Measurements from ENCODE around the gene METTL24.
A peak's percentile ranks its signal among the peaks of the same experiment; 100 is the strongest.

METTL24 gene

DNA sequence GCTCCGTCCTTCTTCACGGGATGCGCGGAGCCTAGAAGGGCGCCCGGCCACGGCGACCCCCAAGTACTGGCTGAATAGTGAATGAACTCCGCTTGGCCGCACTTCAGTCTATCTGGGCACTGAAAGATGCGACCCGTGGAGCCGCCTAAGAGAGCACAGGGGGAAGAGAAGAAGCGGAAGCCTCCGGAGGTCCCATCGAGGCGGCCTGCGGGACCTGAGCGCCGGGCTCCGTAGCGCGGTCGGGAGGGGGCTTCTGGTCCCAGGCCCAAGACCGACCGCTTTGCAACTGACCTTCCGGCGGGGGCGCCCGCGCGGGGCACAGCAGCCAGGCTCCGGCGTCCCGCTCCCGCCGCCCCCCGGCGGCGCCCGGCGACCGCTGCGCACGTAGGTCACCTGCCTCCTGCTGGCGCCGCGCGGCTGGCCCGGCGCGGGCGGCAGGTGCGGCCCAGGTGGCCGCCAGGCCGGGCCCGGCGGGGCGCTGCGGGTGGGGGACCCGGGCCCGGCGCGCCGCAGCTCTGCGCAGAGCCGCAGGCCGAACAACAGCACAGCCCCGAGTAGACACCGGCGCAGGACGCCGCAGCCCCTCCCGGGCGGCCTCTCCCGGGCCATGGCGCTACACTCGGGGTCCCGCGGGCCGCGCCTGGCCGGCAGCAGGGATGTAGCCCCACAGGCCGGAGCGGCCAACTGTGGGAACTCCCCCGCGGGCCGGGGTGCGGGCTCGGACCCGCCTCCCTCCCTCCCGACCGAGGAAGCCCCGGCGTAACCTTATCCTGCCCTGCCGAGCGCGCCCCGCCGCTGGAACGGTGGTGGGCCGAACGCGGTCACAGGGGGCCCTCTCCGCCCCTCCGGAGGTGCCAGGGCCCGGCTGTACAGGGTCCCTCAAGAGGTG is at the start of gene METTL24:
Gene METTL24, minus strand, starts transcription at position 686 of the 889 bp plus-strand sequence. Its CDS starts 77 bp downstream, at position 609.
- DNase-seq (ENCODE audit: low spot score): peak; percentile 54

DNA sequence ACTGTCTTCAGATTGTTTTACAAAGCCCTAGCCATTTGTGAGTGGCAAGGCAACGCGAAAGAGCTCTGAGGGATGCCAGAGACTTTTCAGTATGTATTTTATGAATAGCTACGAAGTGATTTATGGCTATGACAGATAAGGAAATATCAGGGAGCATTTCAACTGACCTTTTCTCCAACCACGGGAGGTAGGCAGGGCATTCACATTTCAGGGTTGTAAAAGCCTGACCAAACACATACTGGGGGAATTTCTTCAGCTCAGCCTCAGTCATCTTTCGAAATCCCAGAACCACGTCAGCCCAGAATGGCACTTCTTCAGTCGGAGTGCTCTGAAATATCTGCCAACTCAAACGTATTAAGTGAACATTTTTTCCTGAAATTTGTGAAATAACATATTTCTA is 46.5 kb upstream of the METTL24 start:
- peak; percentile 22 for DNase-seq (ENCODE audit: low spot score)

DNA sequence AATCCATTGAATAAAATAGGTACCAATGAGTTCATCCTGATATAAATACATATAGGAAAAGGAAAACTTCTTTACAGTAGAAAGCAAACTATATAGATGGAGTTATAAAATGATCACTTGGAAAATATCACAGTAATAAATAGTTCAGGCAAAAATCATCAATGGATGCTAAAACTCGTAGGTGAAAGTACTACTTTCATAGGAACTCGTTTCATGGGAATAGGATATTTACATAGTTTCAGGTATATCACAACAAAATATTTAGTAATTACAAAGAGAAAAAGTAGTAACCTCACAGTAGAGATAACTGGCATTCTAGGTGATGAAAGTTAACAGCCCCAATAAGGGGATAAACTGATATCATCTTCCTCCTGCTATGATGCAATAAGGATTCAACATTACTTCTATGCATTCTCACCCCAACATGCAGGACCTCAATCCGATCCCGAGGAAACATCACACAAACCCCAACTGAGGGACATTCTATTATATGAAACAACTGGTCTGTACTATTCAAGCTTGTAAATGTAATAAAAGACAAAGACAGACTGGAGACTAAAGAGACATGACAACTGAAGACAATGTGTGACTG is 43.5 kb upstream of the METTL24 start:
- no peak for DNase-seq (ENCODE audit: low spot score)

GRCh38 chr6:110400208-110400607 is 42.1 kb upstream of the METTL24 start:
- DNase-seq (ENCODE audit: low spot score): no peak

DNA sequence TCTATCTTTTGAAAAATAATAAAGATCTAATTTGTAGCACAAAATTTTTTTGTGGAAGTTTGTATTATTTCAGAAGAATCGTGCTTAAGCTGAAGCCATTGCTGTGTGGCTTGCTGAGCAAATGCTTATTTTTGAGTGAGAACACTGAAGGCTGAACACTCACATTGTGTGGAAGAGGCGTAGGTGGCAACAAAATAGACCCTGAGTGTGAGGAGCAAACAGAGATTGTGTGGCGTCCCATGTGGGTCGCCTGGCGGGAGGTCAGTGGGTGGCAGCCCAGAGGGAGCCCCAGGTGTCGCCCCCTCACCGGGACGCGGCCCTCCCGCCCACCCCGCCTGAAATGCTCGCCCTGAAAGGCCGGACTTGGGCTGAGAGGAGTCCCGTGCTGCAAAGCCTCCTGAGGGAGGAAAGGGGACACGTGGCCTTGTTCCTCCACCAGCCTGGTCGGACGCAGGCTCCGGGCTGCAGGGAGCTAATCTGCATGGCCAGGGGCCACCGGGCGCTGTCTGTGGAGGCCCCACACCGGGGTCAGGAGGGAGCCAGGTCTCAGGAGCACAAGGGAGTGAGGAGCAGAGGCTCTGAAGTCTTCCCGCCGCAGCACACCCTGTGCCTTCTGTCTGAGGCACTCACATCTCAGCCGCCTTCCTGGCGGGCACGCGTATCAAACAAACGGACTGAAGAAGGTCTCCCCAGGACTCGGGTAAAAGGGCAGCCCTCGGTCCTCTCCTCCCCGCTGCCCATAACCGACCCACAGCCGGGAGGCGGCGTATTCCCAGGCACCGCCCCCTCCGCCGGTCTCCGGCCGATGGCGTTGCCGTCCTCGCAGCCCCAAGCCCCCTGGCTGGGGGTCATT is 41.3 kb upstream of the METTL24 start:
- DNase-seq (ENCODE audit: low spot score): peak; percentile 66

DNA sequence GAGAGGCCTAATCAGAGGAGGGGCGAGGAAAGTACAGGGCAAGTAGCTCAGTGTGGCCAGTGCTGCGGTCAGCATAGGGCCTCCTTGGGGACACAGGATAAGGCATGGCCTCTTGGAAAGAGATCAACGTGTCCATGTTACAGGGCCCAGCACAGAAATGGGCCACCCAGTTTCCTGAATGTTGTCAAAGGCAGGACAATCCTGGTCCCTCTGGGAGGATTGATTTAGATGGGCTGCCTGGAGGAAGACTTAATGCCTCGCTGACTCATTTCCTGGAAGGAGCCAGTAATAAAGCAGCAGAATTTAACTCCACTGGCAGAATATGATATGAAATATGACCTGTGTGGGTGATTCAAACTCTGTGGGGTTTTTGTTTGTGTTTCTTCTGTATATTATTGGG is 40.6 kb upstream of the METTL24 start:
- DNase-seq (ENCODE audit: low spot score): no peak

- no peak for DNase-seq (ENCODE audit: low spot score)
These were observed 37.1 kb upstream of the METTL24 start for GRCh38 chr6:110395221-110395620.

GRCh38 chr6:110394409-110394808 is 36.3 kb upstream of the METTL24 start:
- no peak for DNase-seq (ENCODE audit: low spot score)

- no peak for DNase-seq (ENCODE audit: low spot score)
These were observed 34.6 kb upstream of the METTL24 start for GRCh38 chr6:110392727-110393126.

- DNase-seq (ENCODE audit: low spot score): no peak
These were observed 32.3 kb upstream of the METTL24 start for GRCh38 chr6:110390404-110390803.

DNA sequence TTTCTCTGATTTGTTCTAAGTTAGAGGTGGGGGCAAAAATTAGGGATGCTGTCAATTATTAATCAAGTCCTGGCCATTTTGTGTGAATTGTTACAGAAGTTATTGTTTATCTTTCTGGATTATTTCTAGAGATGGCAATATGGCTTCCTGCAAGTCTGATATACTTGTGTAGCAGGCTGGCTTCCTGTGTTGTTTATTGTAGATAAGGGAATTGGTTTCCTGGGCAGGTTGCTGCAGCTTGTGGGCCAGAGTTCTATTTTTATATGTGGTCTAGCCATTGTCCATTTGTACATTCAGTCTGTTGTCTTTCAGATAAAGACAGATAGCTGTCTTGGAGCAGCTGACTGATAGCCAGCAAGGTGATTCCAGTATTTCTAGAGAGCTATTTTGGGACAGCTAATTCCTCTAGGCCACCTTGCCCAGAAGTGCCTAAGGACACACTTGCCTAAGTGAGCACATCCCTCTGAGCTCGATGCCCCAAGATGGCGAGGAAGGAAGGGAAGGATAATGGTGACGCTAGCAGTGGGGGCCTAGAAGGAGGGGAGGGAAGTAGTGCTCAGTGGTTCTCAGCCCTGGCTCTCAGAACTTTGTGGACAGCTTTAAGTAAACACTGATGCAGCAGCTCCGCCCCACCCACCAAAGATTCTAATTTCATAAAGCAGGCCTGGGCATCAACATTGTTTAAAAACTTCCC is 31.7 kb upstream of the METTL24 start:
- no peak for DNase-seq (ENCODE audit: low spot score)

- DNase-seq (ENCODE audit: low spot score): no peak
These were observed 29.8 kb upstream of the METTL24 start for GRCh38 chr6:110387986-110388385.

DNA sequence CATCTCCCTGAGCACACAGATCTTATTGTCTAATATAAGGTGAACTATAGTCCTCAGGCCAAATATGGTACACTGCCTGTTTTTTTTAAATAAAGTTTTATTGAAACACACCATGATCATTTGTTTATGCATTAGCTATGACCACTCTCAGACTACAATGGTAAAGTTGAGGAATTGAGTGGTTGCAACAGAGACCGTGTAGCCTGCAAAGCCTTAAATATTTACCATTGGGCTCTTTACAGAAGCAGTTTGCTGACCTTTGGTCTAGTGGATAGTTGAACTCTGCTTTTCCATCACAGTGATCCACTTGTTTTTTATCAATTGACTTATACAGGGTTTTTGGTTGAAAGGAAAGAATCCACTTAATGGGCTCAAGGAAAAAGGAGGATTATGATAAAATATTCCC is 27.3 kb upstream of the METTL24 start:
- no peak for DNase-seq (ENCODE audit: low spot score)

DNA sequence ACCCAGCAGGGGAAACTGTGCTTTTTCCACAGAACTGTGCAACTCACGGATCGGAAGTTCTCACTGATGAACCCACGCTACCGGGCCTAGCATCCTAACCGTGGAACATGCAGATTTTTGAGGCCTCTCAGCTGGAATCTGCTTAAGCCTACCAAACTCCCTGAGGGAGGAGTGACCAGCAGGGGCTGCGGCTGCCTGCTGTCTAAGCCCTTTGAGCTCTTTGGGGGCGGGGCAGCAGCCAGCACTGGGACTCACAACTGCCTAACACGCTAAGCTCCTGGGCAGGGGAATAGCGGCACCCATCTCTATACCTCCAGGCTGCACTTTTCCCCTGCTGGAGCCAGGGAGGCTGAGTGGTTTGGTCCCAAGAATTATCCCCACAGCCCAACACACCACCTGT is 20.4 kb upstream of the METTL24 start:
- no peak for DNase-seq (ENCODE audit: low spot score)

- DNase-seq (ENCODE audit: low spot score): no peak
These were observed 10.9 kb upstream of the METTL24 start for GRCh38 chr6:110369066-110369465.

- DNase-seq (ENCODE audit: low spot score): no peak
These were observed 10.1 kb upstream of the METTL24 start for GRCh38 chr6:110368284-110368683.

GRCh38 chr6:110367825-110368224 is 9.7 kb upstream of the METTL24 start:
- no peak for DNase-seq (ENCODE audit: low spot score)

GRCh38 chr6:110366975-110367374 is 8.8 kb upstream of the METTL24 start:
- DNase-seq (ENCODE audit: low spot score): no peak

DNA sequence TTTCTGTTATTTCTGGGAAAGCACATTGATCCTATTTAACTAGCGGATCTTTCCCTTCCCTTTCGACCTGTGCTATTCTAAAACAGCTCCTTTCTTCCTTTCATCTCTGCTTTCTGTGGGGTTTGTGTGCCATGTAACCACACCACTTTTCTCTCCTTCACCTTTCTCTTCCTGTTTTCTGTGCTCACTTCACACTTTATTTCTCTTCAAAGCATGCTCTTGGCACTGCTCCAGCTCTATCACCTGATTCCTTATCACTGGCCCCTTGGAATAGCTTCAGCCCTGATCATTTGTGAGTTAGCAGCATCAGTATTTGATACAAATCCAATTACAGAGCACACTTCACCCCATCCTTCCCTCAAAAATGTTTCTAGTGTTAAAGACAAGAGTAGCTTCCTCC is 8.1 kb upstream of the METTL24 start:
- DNase-seq (ENCODE audit: low spot score): no peak

GRCh38 chr6:110364364-110365105 is 6.4 kb upstream of the METTL24 start:
- DNase-seq (ENCODE audit: low spot score): no peak

GRCh38 chr6:110363748-110364147 is 5.6 kb upstream of the METTL24 start:
- peak; percentile 20 for DNase-seq (ENCODE audit: low spot score)

All from AG20443 (cell line).